Activated CD4-positive, CD25-positive, alpha-beta regulatory T cell (primary cell): Measurements from ENCODE around the gene ASPSCR1.
A peak's percentile ranks its signal among the peaks of the same experiment; 100 is the strongest.

Experiments used
- DNase-seq, 4 experiments: peaks; one replicate each; lab custom pipeline; 2025; lab: John Stamatoyannopoulos, UW

Gene ASPSCR1

DNA sequence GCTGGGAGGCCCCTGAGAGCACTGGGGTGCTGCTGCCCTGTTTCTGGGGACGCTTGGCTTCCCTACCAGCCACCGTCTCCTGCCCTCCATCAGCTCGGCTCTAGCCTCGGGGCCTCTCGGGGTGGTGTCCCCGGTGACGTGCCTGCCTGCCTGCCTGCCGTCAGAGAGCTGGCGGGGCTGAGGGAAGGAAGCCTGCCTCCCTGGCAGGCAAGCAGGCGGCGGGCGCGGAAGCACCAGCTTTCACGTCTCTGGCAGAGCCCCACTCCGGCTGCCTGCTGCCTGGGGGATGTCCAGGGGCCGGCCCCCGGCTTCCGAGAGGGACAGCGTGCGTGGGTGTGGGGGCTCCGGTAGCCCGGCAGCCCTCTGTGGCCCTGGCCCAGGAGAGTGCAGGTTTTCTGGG is 35.9 kb downstream of the ASPSCR1 start:
- no peak for DNase-seq

DNA sequence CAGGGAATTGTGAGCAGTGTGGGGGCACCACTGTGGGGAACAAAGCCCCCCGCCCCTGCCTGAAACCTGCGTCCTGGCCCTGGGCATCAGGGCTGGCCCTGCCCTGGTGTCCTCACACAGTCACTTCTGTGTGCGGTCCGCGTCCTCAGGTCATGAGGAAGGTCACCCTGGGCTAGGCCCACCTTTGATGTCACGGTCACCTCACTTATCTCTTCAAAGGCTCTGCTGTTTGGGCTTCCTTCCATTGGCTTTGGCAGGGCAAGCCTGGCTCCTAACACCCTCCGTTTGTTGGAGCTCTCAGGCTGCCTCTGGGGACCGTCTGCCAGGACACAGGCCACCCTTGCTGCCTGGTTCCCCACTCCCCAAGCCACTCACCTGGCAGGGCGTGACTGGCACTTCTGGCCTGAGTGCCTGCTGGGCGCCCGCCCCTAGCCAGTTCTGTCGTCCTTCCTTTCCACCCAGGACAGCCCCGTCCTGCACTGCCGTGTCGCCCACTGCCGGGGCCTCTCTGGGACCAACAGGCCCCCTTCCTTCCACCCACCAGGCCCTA is 36.4 kb downstream of the ASPSCR1 start:
- no peak for DNase-seq

DNA sequence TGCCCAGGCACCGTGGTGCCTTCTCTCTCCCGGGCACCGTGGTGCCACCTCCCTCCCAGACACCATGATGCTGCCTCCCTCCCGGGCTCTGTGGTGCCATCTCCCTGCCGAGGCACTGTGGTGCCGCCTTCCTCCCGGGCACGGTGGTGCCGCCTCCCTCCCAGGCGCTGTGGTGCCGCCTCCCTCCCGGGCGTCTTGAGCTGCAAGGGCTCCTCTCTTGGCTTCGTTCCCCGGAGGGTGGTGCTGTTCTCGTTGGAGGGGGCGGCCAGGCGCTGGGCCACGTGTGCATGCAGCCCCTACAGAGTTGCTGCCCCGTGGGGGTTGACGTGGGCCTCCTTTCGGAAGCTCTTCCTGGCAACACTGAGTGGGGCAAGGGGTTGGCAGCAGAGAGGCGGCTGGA is 37.0 kb downstream of the ASPSCR1 start:
- no peak for DNase-seq

DNA sequence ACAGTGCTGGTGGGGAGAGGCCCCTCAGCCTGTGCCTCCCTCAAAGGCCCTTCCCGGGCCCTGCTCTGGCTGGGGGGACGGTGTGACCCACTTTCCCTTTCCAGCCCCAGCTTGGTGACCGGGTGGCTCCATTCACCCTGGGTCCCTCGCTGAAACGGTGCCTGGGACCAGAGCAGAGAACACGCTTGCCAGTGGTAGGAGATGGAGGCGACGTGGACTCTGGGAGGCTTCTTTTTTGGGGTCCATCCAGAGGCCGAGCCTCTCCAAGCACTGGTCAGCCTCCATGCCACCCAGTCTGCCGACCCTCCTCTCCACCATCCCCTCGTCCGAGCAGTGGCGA is 37.5 kb downstream of the ASPSCR1 start:
- no peak for DNase-seq

DNA sequence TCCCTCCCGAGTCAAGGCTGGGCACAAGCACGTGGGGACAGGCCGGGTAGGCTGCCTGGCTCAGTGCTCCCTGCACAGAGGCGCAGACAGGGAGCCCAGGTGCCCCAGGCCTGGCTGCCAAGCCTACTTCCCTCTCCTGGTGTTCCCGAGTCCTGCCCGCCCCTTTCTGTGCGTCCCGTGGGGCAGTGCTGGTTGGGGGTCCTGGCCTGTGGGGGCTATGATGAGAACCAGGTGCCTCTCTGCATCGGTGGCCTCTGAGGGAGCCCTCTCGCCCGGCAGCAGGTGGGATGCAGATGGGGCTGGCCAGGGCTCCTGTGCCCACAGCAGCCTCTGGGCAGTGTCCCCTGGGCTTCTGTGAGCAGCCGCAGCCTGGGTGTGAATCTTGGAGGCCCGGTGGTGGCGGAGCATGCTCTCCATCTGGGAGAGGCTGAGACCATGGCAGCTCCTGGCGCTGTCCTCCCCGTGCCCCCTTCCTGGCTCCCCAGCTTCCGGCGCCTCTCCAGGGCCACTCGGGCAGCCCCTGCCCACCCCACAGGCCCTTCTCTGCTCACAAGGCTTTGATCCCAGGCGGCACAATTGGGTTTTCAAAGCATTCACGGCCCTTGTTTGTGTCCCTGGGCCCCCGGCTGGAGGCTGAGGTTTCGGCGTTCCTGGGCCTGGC is 38.0 kb downstream of the ASPSCR1 start:
- no peak for DNase-seq

GRCh38 chr17:82016061-82016874 is 38.8 kb downstream of the ASPSCR1 start:
- DNase-seq: no peak

- DNase-seq: no peak
These were observed 39.5 kb downstream of the ASPSCR1 start for GRCh38 chr17:82016875-82017459.

GRCh38 chr17:82017612-82018151 is 40.3 kb downstream of the ASPSCR1 start:
- DNase-seq: no peak

GRCh38 chr17:82018152-82018988 is 40.9 kb downstream of the ASPSCR1 start:
- no peak for DNase-seq

GRCh38 chr17:82018989-82019689 is 41.7 kb downstream of the ASPSCR1 start:
- DNase-seq: no peak

- DNase-seq: peak; percentile 32 to 47 (median 38)
These were observed 42.5 kb downstream of the ASPSCR1 start for GRCh38 chr17:82019690-82020571.

DNA sequence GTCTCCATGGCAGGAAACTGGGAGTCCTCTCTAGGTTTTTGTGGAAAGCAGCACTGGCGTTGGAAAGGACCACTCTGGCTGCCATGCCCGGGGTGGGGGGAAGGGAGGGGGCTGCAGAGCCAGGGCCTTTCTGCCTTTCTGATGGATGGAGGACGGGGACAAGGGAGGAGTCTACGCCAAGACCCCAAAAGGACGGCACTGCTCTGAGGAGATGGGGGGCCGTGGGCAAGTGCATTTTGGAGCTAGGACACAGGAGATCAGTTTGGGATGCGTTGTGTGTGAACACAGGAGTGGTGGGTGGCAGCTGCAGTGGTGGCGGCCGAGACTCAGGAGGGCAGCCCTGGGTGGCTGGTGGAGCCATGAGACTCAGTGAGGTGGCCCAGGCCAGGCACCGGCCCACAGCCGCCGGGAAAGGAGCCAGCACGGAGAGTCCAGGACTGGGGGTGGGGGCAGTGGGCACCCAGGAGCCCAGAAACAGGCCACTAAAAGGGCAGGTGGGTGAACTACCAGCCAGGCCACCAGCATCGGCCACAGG is 43.2 kb downstream of the ASPSCR1 start:
- no peak for DNase-seq

- peak in 1 of 4 experiments; percentile 22 for DNase-seq
These were observed 43.9 kb downstream of the ASPSCR1 start for GRCh38 chr17:82021107-82021899.

- no peak for DNase-seq
These were observed 44.5 kb downstream of the ASPSCR1 start for GRCh38 chr17:82021900-82022309.

- no peak for DNase-seq
These were observed 45.0 kb downstream of the ASPSCR1 start, which contains the start of gene CENPX for GRCh38 chr17:82022310-82022980. CENPX (minus strand) TSS chr17:82022878; CDS start chr17:82022861, 17 bp downstream.

DNA sequence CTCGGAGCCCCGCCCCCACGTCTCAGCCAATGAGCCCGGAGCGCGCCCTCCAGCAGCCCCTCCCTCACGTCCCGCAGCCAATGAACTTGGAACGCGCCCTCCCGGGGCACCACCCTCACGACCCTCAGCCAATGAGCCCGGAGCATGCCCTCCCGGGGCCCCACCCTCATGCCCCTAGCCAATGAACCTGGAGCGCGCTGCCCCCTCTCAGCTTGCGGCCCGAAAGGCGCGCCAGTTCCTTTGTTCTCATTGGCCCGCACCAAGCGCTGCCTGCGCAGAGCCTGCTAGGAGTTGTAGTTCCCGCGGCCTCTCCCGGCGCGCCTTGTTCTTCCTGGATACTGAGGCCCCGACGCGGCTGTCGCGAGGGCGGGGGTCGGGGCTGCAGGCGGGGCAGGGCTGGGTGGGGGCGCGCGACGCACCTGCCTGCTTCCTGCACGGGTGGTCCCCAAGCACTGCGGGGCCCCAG is 45.6 kb downstream of the ASPSCR1 start, which contains the start of gene LRRC45:
Gene LRRC45, plus strand, starts transcription at position 325 of the 466 bp plus-strand sequence. CDS start 339 bp downstream, outside the sequence.
- DNase-seq: peak; percentile 99 to 100 (median 100)

- DNase-seq: no peak
These were observed 46.2 kb downstream of the ASPSCR1 start for GRCh38 chr17:82023447-82024241.
